ENCODE results near the gene GCNT1.
"Not testable (repeated sequence)": the region's sequence is repeated elsewhere in the genome, so short reads cannot be mapped to it uniquely, and the experiment has no call there.

Gene GCNT1

DNA sequence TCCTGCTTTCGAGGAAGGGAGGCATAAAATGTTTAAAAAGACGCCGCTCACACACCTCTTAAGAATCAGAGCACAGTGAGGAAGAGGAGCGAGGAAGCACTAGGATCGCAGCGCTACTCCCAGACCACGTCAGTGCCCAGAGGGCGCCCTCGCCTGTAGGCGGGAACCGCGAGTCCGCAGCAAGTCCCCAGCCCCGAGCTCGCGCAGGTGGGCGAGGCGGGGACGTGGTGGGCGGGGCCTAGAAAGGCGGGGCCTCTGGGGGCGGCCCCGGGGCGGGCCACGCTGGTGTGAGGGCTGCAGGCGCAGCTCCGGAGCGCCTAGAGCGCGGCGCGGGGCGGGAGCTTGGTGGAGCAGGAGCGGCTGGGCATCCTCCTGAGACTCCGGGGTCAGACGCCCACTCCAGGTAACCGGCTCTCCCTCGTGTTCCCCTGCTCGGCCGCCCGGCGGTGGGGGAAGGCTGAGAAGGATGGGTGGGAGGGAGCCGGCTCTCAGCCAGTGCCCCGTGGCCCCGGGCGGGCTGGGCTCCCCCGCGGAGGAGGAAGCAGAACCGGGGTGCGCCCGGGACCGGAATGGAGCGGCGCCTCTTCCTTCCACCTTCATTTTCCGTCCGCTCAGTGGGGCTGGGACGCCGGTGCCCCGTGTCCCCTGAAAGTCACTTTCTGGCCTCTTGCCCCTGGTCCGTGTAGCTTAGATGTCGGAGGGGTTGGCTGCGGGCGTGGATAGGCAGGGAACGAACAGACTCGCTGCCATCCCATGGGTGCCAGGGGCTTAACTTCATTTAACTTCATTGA, at the start of gene GCNT1:
Gene GCNT1, plus strand, starts transcription at position 280 of the 791 bp plus-strand sequence. CDS start 43,200 bp downstream, outside the sequence.
- DNase-seq (ENCODE audit: low read depth in 1 of 2, low spot score in 1 of 2), result peak; percentile 80 to 88

DNA sequence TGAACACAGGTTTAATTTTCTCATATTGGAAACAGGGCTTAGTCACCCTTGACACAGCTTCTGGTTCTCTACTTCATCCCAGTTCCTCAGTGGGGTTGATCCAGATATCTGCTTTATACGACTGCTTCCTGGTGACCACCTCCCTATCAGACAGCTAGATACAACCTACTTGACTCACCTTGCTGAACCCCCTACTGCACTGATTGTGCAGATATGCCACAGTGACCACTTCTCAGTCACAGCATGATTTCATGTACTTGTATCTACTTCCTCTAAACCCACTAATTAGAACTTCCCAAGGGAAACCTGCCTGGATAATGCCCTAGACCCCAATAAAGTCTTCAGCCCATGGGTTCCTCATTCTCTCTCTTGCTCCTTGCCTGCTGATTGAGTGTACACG, 46.3 kb upstream of the GCNT1 start:
- no peak for DNase-seq (ENCODE audit: low read depth in 1 of 2, low spot score in 1 of 2)

DNA sequence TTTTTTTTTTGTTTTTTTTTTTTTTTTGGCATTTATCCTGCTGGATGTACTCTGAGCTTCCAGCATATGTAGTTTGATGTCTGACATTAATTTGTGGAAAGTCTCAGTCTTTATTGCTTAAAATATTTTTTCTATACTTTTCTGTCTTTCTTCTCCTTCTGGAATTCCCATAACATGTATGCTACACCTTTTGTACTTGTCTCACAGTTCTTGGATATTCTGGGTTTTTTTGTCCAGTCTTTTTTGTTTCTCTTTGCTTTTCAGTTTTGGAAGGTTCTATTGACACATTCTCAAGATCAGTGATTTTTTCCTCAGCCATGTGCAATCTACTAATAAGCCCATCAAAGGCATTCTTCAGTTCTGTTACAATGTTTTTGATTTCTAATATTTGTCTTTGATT, 45.3 kb upstream of the GCNT1 start:
- DNase-seq (ENCODE audit: low read depth in 1 of 2, low spot score in 1 of 2), result no peak

- no peak for DNase-seq (ENCODE audit: low read depth in 1 of 2, low spot score in 1 of 2)
Observed at GRCh38 chr9:76414661-76415060, 44.3 kb upstream of the GCNT1 start.

DNA sequence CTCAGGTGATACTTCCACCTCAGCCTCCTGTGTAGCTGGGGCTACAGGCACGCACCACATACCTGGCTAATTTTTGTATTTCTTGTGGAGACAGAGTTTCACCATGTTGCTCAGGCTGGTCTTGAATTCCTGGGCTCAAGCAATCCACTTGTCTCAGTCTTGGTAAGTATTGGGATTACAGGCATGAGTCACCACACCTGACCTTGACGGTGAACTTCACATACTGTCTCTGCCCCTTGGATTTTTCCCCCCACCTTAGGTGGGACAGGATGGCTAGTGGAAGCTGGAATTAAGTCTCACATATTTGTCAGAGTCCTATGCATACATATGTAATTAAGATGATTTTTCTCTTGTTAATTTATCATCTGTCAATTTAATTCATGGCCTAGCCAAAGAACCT, 43.8 kb upstream of the GCNT1 start:
- no peak for DNase-seq (ENCODE audit: low read depth in 1 of 2, low spot score in 1 of 2)

DNA sequence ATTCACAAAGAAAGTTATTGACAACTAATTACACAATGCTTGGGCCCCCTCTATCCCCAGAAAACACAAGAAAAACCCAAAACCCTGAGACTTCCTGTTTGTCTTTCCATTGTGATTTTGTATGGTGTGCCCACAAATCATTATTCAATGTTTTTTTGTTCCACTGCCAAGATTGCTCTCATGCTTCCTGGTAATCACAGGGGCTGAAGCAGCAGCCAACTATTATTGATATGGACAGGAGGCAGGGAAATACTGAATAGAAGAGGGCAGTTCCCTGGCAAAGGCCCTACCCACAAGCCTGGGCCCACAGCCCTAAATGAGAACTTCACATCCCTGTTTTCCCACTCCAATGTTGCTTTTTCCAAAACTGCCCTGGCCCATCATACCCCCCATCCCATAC, 43.3 kb upstream of the GCNT1 start:
- DNase-seq (ENCODE audit: low read depth in 1 of 2, low spot score in 1 of 2), result no peak

GRCh38 chr9:76417394-76417793, 41.6 kb upstream of the GCNT1 start:
- DNase-seq (ENCODE audit: low read depth in 1 of 2, low spot score in 1 of 2), result no peak

GRCh38 chr9:76419782-76420380, 39.1 kb upstream of the GCNT1 start:
- DNase-seq (ENCODE audit: low read depth in 1 of 2, low spot score in 1 of 2), result no peak

GRCh38 chr9:76423216-76424177, 35.5 kb upstream of the GCNT1 start:
- no peak for DNase-seq (ENCODE audit: low read depth in 1 of 2, low spot score in 1 of 2)

GRCh38 chr9:76424491-76424890, 34.5 kb upstream of the GCNT1 start:
- no peak for DNase-seq (ENCODE audit: low read depth in 1 of 2, low spot score in 1 of 2)

DNA sequence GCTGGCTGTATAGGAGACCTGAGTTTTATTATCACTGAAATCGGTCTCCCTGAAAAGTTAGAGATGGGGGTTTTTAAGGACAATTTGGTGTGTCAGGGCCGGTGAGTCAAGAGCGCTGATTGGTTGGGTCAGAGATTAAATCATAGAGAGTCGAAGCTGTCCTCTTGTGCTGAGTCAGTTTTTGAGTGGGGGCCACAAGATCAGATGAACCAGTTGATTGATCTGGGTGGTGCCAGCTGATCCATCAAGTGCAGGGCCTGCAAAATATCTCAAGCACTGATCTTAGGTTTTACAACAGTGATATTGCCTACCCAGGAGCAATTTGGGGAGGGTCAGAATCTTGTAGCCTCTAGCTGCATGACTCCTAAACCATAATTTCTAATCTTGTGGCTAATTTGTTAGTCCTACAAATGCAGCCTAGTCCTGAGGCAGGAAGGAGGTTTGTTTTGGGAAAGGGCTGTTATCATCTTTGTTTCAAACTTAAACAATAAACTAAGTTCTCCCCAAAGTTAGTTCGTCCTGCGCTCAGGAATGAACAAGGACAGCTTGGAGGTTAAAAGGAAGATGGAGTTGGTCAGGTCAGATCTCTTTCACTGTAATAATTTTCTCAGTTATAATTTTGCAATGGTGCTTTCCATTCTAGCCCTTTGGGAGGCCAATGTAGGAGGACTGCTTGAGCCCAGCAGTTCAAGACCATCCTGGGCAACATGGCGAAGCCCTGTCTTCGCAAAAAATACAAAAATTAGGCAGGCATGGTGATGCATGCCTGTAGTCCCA, 33.1 kb upstream of the GCNT1 start:
- no peak for DNase-seq (ENCODE audit: low read depth in 1 of 2, low spot score in 1 of 2)

DNA sequence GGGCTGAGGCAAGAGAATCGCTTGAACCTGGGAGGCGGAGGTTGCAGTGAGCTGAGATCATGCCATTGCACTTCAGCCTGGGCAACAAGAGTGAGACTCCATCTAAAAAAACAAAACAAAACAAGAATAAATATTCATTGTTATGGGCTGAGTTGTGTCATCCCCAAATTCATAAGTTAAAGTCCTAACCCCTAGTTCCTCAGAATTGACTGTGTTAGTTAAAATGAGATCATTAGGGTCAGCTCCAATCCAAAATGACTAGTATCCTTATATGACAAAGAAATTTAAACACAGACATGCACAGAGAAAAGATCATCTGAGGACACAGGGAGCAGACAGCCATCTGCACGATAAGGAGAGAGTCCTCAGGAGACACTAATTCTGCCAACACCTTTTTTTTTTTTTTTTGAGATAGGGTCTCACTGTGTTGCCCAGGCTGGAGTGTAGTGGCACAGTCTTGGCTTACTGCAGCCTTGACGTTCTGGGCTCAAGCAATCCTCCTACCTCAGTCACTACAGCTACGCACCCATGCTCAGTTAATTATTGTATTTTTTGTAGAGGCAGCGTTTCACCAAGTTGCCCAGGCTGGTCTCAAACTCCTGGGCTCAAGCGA, 32.1 kb upstream of the GCNT1 start:
- DNase-seq (ENCODE audit: low read depth in 1 of 2, low spot score in 1 of 2), result no peak

GRCh38 chr9:76431601-76432000, 27.4 kb upstream of the GCNT1 start:
- DNase-seq (ENCODE audit: low read depth in 1 of 2, low spot score in 1 of 2), result no peak

DNA sequence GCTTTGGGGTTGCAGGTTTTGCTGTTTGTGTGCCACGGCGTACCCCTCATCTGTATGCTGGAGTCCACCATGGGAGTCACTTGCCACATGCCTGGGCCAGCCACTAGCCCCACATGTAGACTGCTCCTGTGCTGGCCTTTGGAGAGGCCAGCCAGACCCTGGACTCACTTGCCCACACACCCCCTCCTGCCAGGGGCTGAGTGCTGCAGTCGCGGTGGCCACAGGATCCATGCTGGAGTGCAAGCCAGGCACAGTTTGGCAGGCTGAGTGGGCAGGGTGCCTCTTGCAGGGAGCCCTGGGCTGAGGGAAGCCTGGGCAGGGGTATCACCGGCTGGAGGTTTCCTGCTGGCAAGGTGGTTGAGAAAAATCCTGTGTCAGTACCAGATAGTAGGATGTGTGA, 25.6 kb upstream of the GCNT1 start:
- no peak for DNase-seq (ENCODE audit: low read depth in 1 of 2, low spot score in 1 of 2)

DNA sequence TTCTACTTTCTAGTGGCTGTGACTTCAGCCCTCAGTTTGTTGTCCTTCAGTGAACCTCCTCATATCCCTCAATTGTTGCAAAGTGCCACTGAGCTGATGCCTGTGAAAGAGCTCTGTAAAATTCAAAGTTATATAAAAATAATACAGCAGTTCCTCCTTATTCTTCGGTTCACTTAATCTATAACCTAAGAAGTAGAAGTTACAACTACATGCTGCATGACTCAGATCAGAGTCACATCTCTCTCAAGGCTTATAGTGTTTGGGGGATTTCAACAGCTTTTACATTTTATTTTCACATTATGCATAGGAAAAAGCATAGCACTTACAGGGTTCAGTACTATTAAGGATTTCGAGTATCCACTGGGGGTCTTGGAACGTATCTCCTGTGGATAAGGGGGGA, 25.1 kb upstream of the GCNT1 start:
- no peak for DNase-seq (ENCODE audit: low read depth in 1 of 2, low spot score in 1 of 2)

GRCh38 chr9:76434897-76435296, 24.1 kb upstream of the GCNT1 start:
- not testable (repeated sequence) for DNase-seq (ENCODE audit: low read depth in 1 of 2, low spot score in 1 of 2)

DNA sequence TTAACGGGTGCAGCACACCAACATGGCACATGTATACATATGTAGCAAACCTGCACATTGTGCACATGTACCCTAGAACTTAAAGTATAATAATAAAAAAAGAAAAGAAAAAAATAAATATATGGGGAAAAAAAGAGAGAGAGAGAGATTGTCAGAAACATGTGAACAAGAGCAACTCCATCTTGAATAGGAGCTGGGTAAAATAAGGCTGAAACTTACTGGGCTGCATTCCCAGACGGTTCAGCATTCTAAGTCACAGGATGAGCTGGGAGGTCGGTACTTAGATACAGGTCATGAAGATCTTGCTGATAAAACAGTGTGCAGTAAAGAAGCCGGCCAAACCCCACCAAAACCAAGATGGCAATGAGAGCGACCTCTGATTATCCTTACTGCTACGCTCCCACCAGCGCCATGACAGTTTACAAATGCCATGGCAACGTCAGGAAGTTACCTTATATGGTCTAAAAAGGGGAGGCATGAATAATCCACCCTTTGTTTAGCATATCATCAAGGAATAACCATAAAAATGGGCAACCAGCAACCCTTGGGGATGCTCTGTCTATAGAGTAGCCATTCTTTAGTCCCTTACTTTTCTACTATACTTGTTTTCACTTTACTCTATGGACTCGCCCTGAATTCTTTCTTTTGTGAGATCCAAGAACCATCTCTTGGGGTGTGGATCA, 21.8 kb upstream of the GCNT1 start:
- not testable (repeated sequence) for DNase-seq (ENCODE audit: low read depth in 1 of 2, low spot score in 1 of 2)

DNA sequence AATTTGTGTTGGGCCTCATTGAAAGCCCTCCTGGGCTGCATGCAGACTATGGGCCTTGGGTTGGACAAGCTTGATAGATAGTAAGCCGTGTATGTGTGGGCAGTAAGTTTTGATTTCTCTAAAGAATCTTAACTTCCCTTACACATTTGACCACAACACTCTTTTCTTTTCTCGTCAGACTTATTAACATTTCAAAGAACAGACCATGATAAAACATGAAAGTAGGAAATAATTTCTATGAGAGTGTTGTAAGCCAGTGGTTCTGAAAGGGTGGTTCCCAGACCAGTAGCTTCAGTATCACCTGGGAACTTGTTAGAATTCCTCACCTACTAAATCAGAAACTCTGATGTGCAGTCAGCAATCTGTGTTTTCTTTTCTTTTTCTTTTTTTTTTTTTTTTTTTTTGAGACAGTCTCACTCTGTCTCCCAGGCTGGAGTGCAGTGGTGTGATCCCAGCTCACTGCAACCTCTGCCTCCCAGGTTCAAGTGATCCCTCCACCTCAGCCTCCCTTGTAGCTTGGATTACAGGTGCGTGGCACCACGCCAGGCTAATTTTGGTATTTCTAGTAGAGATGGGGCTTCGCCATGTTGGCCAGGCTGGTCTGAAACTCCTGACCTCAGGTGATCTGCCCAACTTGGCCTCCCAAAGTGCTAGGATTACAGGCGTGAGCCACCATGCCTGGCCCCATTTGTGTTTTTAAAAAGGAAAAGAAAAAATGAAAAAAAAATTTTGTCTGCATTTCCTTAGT, 20.0 kb upstream of the GCNT1 start:
- DNase-seq (ENCODE audit: low read depth in 1 of 2, low spot score in 1 of 2), result no peak
